Measurements from ENCODE around the gene MEST.

GRCh38 chr7:130490311-130490791 is 1.5 kb upstream of the MEST start:
- TF ChIP-seq CTCF (IDR thresholded peaks at IDR 0.05) (no peak), POLR2A (IDR thresholded peaks at IDR 0.05) (no peak), EP300 (IDR thresholded peaks at IDR 0.05) (no peak)
